Measurements from ENCODE around the gene PRR36. TPM values are rescaled to one million over a fixed set of nuclear protein-coding genes. Genes with fewer than 3 reads are reported as not detected.

The PRR36 gene
- total and polyA plus RNA-seq, 2 donors (not counting 1 experiment from before 2014, with no cell fraction given) = 0.01 TPM; not detected in 1

DNA sequence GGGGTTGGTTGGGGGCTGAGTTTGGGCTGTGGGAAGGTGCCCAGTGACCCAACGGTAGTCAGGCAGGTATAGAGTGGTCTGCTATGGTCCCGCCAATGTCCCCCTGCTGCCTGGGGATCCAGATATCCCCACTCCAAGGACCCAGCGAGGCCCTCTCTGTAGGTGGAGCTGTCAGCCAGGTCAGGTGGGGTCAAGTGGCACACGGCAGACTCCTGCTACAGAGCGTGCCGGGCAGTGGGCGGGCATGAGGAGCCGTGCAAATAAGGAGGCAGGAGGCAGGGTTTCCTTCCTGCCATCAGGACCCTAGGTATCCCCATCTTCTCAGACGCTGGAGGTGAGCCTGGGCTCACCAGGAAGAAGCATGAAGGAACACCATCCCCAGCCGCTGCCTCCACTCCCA lies 29.2 kb downstream of the PRR36 start:
- ChIA-PET CTCF (no interaction called here), POLR2A (no interaction called here)
- Histone ChIP-seq H3K4me3 (ENCODE audit: control extremely low read depth in 1 of 5, extremely low read depth in 1 of 5, insufficient read depth in 1 of 5, low read depth in 2 of 5, low read length in 4 of 5) (no peak overlapping the region), H3K27ac (ENCODE audit: low read length in 2 of 2) (no peak overlapping the region), H4K20me1 (ENCODE audit: control insufficient read depth, insufficient read depth, low read length, poor library complexity, severe bottlenecking) (peaks cover 11% of the 10 kb centered on the region), H3K9ac (ENCODE audit: low read length) (no peak overlapping the region), H3K4me1 (ENCODE audit: control insufficient read depth in 2 of 2, insufficient read depth in 2 of 2, low read length in 2 of 2) (no peaks in the 10 kb centered on the region), H3K9me3 (ENCODE audit: control extremely low read depth in 1 of 3, control insufficient read depth in 2 of 3, insufficient read depth in 1 of 3, low read length in 2 of 3) (peaks cover 0 to 4% (median 0%) of the 10 kb centered on the region in 3 donors), H3K79me2 (ENCODE audit: control insufficient read depth, insufficient read depth, low read length) (peaks cover 13% of the 10 kb centered on the region), H3K4me2 (replicated peaks; ENCODE audit: low read depth, low read length, poor library complexity, severe bottlenecking) (no peak overlapping the region), H3K36me3 (replicated peaks in 1 of 2; ENCODE audit: control extremely low read depth in 1 of 2, control insufficient read depth in 1 of 2, extremely low read depth in 1 of 2, insufficient read depth in 2 of 2, low read length in 1 of 2) (no peaks in the 10 kb centered on the region), H3K27me3 (replicated peaks in 1 of 4; ENCODE audit: control extremely low read depth in 1 of 4, control insufficient read depth in 3 of 4, insufficient read depth in 4 of 4, low read length in 3 of 4) (no peaks in the 10 kb centered on the region), H2AFZ (ENCODE audit: insufficient read depth, low read depth, low read length, poor library complexity, severe bottlenecking) (no peak overlapping the region)
- Mint-ChIP-seq H3K27ac (no peak overlapping the region), H3K27me3 (no peaks in the 10 kb centered on the region), H3K4me3 (no peak overlapping the region), H3K4me1 (no peaks in the 10 kb centered on the region), H3K9me3 (ENCODE audit: insufficient read depth) (no peaks in the 10 kb centered on the region)
- TF ChIP-seq EZH2 (IDR thresholded peaks at IDR 0.05; ENCODE audit: borderline replicate concordance, insufficient read depth, low read depth, low read length, poor library complexity, severe bottlenecking) = no peak
- TF ChIP-seq, protein P1, sequence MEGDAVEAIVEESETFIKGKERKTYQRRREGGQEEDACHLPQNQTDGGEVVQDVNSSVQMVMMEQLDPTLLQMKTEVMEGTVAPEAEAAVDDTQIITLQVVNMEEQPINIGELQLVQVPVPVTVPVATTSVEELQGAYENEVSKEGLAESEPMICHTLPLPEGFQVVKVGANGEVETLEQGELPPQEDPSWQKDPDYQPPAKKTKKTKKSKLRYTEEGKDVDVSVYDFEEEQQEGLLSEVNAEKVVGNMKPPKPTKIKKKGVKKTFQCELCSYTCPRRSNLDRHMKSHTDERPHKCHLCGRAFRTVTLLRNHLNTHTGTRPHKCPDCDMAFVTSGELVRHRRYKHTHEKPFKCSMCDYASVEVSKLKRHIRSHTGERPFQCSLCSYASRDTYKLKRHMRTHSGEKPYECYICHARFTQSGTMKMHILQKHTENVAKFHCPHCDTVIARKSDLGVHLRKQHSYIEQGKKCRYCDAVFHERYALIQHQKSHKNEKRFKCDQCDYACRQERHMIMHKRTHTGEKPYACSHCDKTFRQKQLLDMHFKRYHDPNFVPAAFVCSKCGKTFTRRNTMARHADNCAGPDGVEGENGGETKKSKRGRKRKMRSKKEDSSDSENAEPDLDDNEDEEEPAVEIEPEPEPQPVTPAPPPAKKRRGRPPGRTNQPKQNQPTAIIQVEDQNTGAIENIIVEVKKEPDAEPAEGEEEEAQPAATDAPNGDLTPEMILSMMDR (IDR thresholded peaks at IDR 0.05) = no peak
- DNase-seq = no peak
- 88% methylated on average over 7 of the region's 10 CpGs for WGBS (ENCODE audit: insufficient coverage)
- no peak for ATAC-seq (ENCODE audit: low read depth)
- intact Hi-C loops (cut with micrococcal nuclease) = no loop called here

DNA sequence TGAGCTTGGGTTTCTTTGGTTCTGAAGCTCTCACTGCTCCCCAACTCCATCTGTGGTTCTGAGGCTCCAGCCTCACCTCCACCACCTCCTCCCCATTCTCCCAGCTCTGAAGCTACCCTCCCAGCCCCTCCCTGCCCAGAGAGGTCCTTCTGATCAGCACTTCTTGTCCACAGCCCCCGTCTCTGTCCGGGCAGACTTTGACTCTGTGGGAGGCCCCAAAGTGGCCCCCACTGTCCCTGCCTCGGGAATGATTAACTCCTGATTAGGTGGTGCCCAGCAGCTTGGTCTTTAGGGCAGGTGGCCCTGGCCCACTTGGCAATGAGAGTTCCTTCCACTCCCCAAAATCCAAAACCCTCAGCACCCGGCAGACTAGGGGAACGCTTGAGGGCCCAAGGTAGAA lies 29.8 kb downstream of the PRR36 start:
- Histone ChIP-seq H3K79me2 (ENCODE audit: control insufficient read depth, insufficient read depth, low read length) (peaks cover 13% of the 10 kb centered on the region), H3K4me3 (ENCODE audit: control extremely low read depth in 1 of 5, extremely low read depth in 1 of 5, insufficient read depth in 1 of 5, low read depth in 2 of 5, low read length in 4 of 5) (no peak overlapping the region), H4K20me1 (ENCODE audit: control insufficient read depth, insufficient read depth, low read length, poor library complexity, severe bottlenecking) (peaks cover 11% of the 10 kb centered on the region), H2AFZ (ENCODE audit: insufficient read depth, low read depth, low read length, poor library complexity, severe bottlenecking) (no peak overlapping the region), H3K27me3 (replicated peaks in 1 of 4; ENCODE audit: control extremely low read depth in 1 of 4, control insufficient read depth in 3 of 4, insufficient read depth in 4 of 4, low read length in 3 of 4) (no peaks in the 10 kb centered on the region), H3K4me2 (replicated peaks; ENCODE audit: low read depth, low read length, poor library complexity, severe bottlenecking) (no peak overlapping the region), H3K36me3 (replicated peaks in 1 of 2; ENCODE audit: control extremely low read depth in 1 of 2, control insufficient read depth in 1 of 2, extremely low read depth in 1 of 2, insufficient read depth in 2 of 2, low read length in 1 of 2) (no peaks in the 10 kb centered on the region), H3K9me3 (ENCODE audit: control extremely low read depth in 1 of 3, control insufficient read depth in 2 of 3, insufficient read depth in 1 of 3, low read length in 2 of 3) (peaks cover 0 to 4% (median 0%) of the 10 kb centered on the region in 3 donors), H3K4me1 (ENCODE audit: control insufficient read depth in 2 of 2, insufficient read depth in 2 of 2, low read length in 2 of 2) (no peaks in the 10 kb centered on the region), H3K27ac (ENCODE audit: low read length in 2 of 2) (no peak overlapping the region), H3K9ac (ENCODE audit: low read length) (no peak overlapping the region)
- WGBS (ENCODE audit: insufficient coverage) = 91% methylated on average over 3 of the region's 5 CpGs
- DNase-seq (no peak), ATAC-seq (ENCODE audit: low read depth) (no peak)
- no peak overlapping the region for H3K4me3 Mint-ChIP-seq
- H3K27ac Mint-ChIP-seq = no peak overlapping the region
- TF ChIP-seq, protein P1 (IDR thresholded peaks at IDR 0.05) = no peak
- TF ChIP-seq EZH2 (IDR thresholded peaks at IDR 0.05; ENCODE audit: borderline replicate concordance, insufficient read depth, low read depth, low read length, poor library complexity, severe bottlenecking) = no peak
- intact Hi-C loops (cut with micrococcal nuclease) = no loop called here
- no peaks in the 10 kb centered on the region for H3K9me3 Mint-ChIP-seq (ENCODE audit: insufficient read depth)
- ChIA-PET CTCF (no interaction called here), POLR2A (no interaction called here)
- no peaks in the 10 kb centered on the region for H3K27me3 Mint-ChIP-seq
- H3K4me1 Mint-ChIP-seq = no peaks in the 10 kb centered on the region
